Mucosa of stomach (tissue), 1 donor: ENCODE measurements around the gene SLC36A1.

ENCODE experiments used
- H3K27me3 ChIP-seq: one replicate; pipeline ENCODE4 v1.7.0; 2013; ENCODE audit warnings: mild to moderate bottlenecking, low read length; ENCODE audit not compliant: control insufficient read depth, insufficient read depth
- H3K36me3 ChIP-seq: one replicate; pipeline ENCODE4 v1.7.0; 2013; ENCODE audit warnings: low read length; ENCODE audit not compliant: control insufficient read depth, insufficient read depth
- H3K4me1 ChIP-seq: one replicate; pipeline ENCODE4 v1.7.0; 2013; ENCODE audit warnings: mild to moderate bottlenecking, low read length; ENCODE audit not compliant: control insufficient read depth, insufficient read depth
- H3K4me3 ChIP-seq: one replicate; pipeline ENCODE4 v1.7.0; 2013; ENCODE audit warnings: low read length
- H3K9ac ChIP-seq: one replicate; pipeline ENCODE4 v1.7.0; 2013; ENCODE audit warnings: mild to moderate bottlenecking, low read length, moderate library complexity
- H3K9me3 ChIP-seq: one replicate; pipeline ENCODE4 v1.7.0; 2013; ENCODE audit warnings: mild to moderate bottlenecking, low read length, moderate library complexity; ENCODE audit not compliant: control insufficient read depth
- donor health status: Pancreatic carcinoma.

Gene SLC36A1

GRCh38 chr5:151523335-151523734 lies 75.9 kb downstream of the SLC36A1 start:
- no peaks in the 10 kb centered on the region for H3K4me1 ChIP-seq
- no peak overlapping the region for H3K4me3 ChIP-seq
- no peaks in the 10 kb centered on the region for H3K9me3 ChIP-seq
- H3K27me3 ChIP-seq: no peaks in the 10 kb centered on the region
- H3K9ac ChIP-seq: no peak overlapping the region
- H3K36me3 ChIP-seq: no peaks in the 10 kb centered on the region

GRCh38 chr5:151528153-151528552 lies 80.8 kb downstream of the SLC36A1 start:
- Histone ChIP-seq H3K4me1 (no peaks in the 10 kb centered on the region), H3K4me3 (no peak overlapping the region), H3K9ac (no peak overlapping the region), H3K9me3 (no peaks in the 10 kb centered on the region), H3K36me3 (no peaks in the 10 kb centered on the region), H3K27me3 (no peaks in the 10 kb centered on the region)

GRCh38 chr5:151528996-151529395 lies 81.6 kb downstream of the SLC36A1 start:
- Histone ChIP-seq H3K27me3 (no peaks in the 10 kb centered on the region), H3K4me1 (no peaks in the 10 kb centered on the region), H3K9me3 (no peaks in the 10 kb centered on the region), H3K4me3 (no peak overlapping the region), H3K36me3 (no peaks in the 10 kb centered on the region), H3K9ac (no peak overlapping the region)

- Histone ChIP-seq H3K27me3 (no peaks in the 10 kb centered on the region), H3K9ac (no peak overlapping the region), H3K9me3 (no peaks in the 10 kb centered on the region), H3K4me1 (no peaks in the 10 kb centered on the region), H3K36me3 (no peaks in the 10 kb centered on the region), H3K4me3 (no peak overlapping the region)
Observed at GRCh38 chr5:151531581-151531980, 84.2 kb downstream of the SLC36A1 start.

- Histone ChIP-seq H3K36me3 (no peaks in the 10 kb centered on the region), H3K4me1 (no peaks in the 10 kb centered on the region), H3K4me3 (no peak overlapping the region), H3K9me3 (no peaks in the 10 kb centered on the region), H3K27me3 (no peaks in the 10 kb centered on the region), H3K9ac (no peak overlapping the region)
Observed at GRCh38 chr5:151532416-151532815, 85.0 kb downstream of the SLC36A1 start.

GRCh38 chr5:151534350-151534749 lies 86.9 kb downstream of the SLC36A1 start:
- Histone ChIP-seq H3K9me3 (no peaks in the 10 kb centered on the region), H3K36me3 (no peaks in the 10 kb centered on the region), H3K27me3 (no peaks in the 10 kb centered on the region), H3K4me3 (no peak overlapping the region), H3K4me1 (no peaks in the 10 kb centered on the region), H3K9ac (no peak overlapping the region)

- H3K9ac ChIP-seq: no peak overlapping the region
- H3K9me3 ChIP-seq: no peaks in the 10 kb centered on the region
- no peaks in the 10 kb centered on the region for H3K36me3 ChIP-seq
- no peaks in the 10 kb centered on the region for H3K4me1 ChIP-seq
- no peak overlapping the region for H3K4me3 ChIP-seq
- H3K27me3 ChIP-seq: no peaks in the 10 kb centered on the region
Observed at GRCh38 chr5:151537044-151537443, 89.6 kb downstream of the SLC36A1 start.

GRCh38 chr5:151541571-151541970 lies 94.2 kb downstream of the SLC36A1 start:
- no peaks in the 10 kb centered on the region for H3K4me1 ChIP-seq
- H3K4me3 ChIP-seq: no peak overlapping the region
- no peaks in the 10 kb centered on the region for H3K9me3 ChIP-seq
- H3K36me3 ChIP-seq: no peaks in the 10 kb centered on the region
- H3K9ac ChIP-seq: no peak overlapping the region
- H3K27me3 ChIP-seq: no peaks in the 10 kb centered on the region
